Activated CD8-positive, alpha-beta T cell treated with anti-CD3 and anti-CD28 coated beads for 36 hours (primary cell): ENCODE results near the gene HOXD8. TPM values are rescaled to one million over a fixed set of nuclear protein-coding genes. Genes with fewer than 3 reads are reported as not detected.

Experiments
- ATAC-seq: fragments of 200-7000 bp; cut with Tn5 transposase; one replicate; pipeline ENCODE4 v1.10.0; 2021; ENCODE audit warnings: mild to moderate bottlenecking, moderate library complexity
- CTCF ChIA-PET: fragments of 350-600 bp; sonication (Branson Sonifier 250); formaldehyde crosslinking; loops from one replicate; lab custom pipeline; 2021; ENCODE audit warnings: antibody characterized with exemption; lab: Charles Lee
- POLR2A ChIA-PET: fragments of 350-600 bp; sonication (Branson Sonifier 250); formaldehyde crosslinking; loops from one replicate; lab custom pipeline; 2021; ENCODE audit warnings: antibody characterized with exemption; lab: Charles Lee
- DNase-seq: peaks from one replicate; pipeline ENCODE4 v3.0.0-alpha.2; 2020
- H3K27ac Mint-ChIP-seq: one replicate; pipeline ENCODE4 v1.8.0; 2021; ENCODE audit warnings: mild to moderate bottlenecking, mixed read lengths
- H3K27me3 Mint-ChIP-seq: one replicate; pipeline ENCODE4 v1.8.0; 2021; ENCODE audit warnings: mixed read lengths
- H3K36me3 Mint-ChIP-seq: one replicate; pipeline ENCODE4 v1.8.0; 2021; ENCODE audit warnings: low read depth, mixed read lengths
- H3K4me1 Mint-ChIP-seq: one replicate; pipeline ENCODE4 v1.8.0; 2021; ENCODE audit warnings: low read depth, mixed read lengths
- H3K4me3 Mint-ChIP-seq: one replicate; pipeline ENCODE4 v1.8.0; 2021; ENCODE audit warnings: mild to moderate bottlenecking, moderate library complexity, mixed read lengths
- H3K9me3 Mint-ChIP-seq: one replicate; pipeline ENCODE4 v1.8.0; 2021; ENCODE audit warnings: mixed read lengths
- CTCF ChIP-seq: fragments of 200-600 bp; IDR thresholded peaks from one replicate; pipeline ENCODE4 v1.8.0; 2022; ENCODE audit warnings: antibody characterized with exemption, mild to moderate bottlenecking
- intact Hi-C: fragments of 100-400 bp; cut with micrococcal nuclease; formaldehyde crosslinking; loops from one replicate; pipeline ENCODE4 v1.10.0; 2022
- total RNA-seq, 2 experiments: library from RNA; stranded (reverse); gene quantifications; one replicate each; pipeline ENCODE4 v1.2.3, GENCODE V29; 2021

The HOXD8 gene
- total RNA-seq, 2 experiments from 2014 or later, result not detected

GRCh38 chr2:176097820-176098365 lies 31.6 kb upstream of the HOXD8 start:
- Mint-ChIP-seq H3K4me1 (peaks cover 14% of the 10 kb centered on the region), H3K36me3 (no peaks in the 10 kb centered on the region), H3K27me3 (peaks cover 89% of the 10 kb centered on the region), H3K27ac (no peak overlapping the region), H3K9me3 (no peaks in the 10 kb centered on the region), H3K4me3 (peak overlapping the region; percentile 35)
- POLR2A ChIA-PET, result interaction anchor here (0.5 kb wide), 1 partner anchor 458 kb away, joined by 3 read pairs; no protein-coding TSS in a partner anchor
- CTCF ChIA-PET, result interaction anchor here (0.6 to 6.1 kb wide), 29 partner anchors 8 to 1057 kb away, joined by 3 to 94 read pairs (median 4); no protein-coding TSS in a partner anchor
- DNase-seq, result no peak
- no peak for TF ChIP-seq CTCF
- intact Hi-C loops, result loop anchor here (1.0 to 5.0 kb wide), 2 partner anchors 408 to 731 kb away; no protein-coding TSS in a partner anchor
- no peak for ATAC-seq

- Mint-ChIP-seq H3K27ac (no peak overlapping the region), H3K4me1 (peaks cover 14% of the 10 kb centered on the region), H3K9me3 (no peaks in the 10 kb centered on the region), H3K36me3 (no peaks in the 10 kb centered on the region), H3K27me3 (peaks cover 87% of the 10 kb centered on the region), H3K4me3 (no peak overlapping the region)
- DNase-seq (no peak), ATAC-seq (no peak)
- POLR2A ChIA-PET, result interaction anchor here (0.5 kb wide), 1 partner anchor 458 kb away, joined by 3 read pairs; no protein-coding TSS in a partner anchor
- intact Hi-C loops, result loop anchor here (5.0 kb wide), 1 partner anchor 731 kb away; no protein-coding TSS in a partner anchor
- no peak for TF ChIP-seq CTCF
- CTCF ChIA-PET, result interaction anchor here (0.6 to 6.1 kb wide), 23 partner anchors 8 to 1058 kb away, joined by 3 to 94 read pairs (median 4); no protein-coding TSS in a partner anchor
These were observed 30.9 kb upstream of the HOXD8 start for GRCh38 chr2:176098366-176099158.

- no peak for TF ChIP-seq CTCF
- H3K27me3 Mint-ChIP-seq, result peaks cover 87% of the 10 kb centered on the region
- peaks cover 17% of the 10 kb centered on the region for H3K4me1 Mint-ChIP-seq
- intact Hi-C loops, result loop anchor here (5.0 kb wide), 1 partner anchor 732 kb away; no protein-coding TSS in a partner anchor
- ATAC-seq (no peak), DNase-seq (no peak)
- ChIA-PET CTCF (interaction anchor here (1.1 to 6.1 kb wide), 3 partner anchors 11 to 410 kb away, joined by 3 to 94 read pairs (median 17); no protein-coding TSS in a partner anchor), POLR2A (no interaction called here)
- H3K4me3 Mint-ChIP-seq, result no peak overlapping the region
- no peak overlapping the region for H3K27ac Mint-ChIP-seq
- no peaks in the 10 kb centered on the region for H3K36me3 Mint-ChIP-seq
- no peaks in the 10 kb centered on the region for H3K9me3 Mint-ChIP-seq
These were observed 30.3 kb upstream of the HOXD8 start for GRCh38 chr2:176099159-176099727.

- H3K4me3 Mint-ChIP-seq, result no peak within 1 kb of the TSS
- no peak within 1 kb of the TSS for H3K27ac Mint-ChIP-seq
- ChIA-PET POLR2A (no interaction called here), CTCF (interaction anchor here (6.1 kb wide), 1 partner anchor 411 kb away, joined by 94 read pairs; no protein-coding TSS in a partner anchor)
- DNase-seq (no peak), ATAC-seq (no peak)
- no peaks in the 10 kb centered on the region for H3K9me3 Mint-ChIP-seq
- peaks cover 89% of the 10 kb centered on the region for H3K27me3 Mint-ChIP-seq
- intact Hi-C loops, result loop anchor here (5.0 kb wide), 1 partner anchor 733 kb away; no protein-coding TSS in a partner anchor
- TF ChIP-seq CTCF, result no peak
- no peaks in the 10 kb centered on the region for H3K36me3 Mint-ChIP-seq
- peaks cover 21% of the 10 kb centered on the region for H3K4me1 Mint-ChIP-seq
These were observed 29.6 kb upstream of the HOXD8 start, which contains the start of gene HOXD12 for GRCh38 chr2:176099728-176100546. HOXD12 (plus strand) TSS chr2:176099795; CDS start chr2:176099802, 7 bp downstream.
